ENCODE data around the gene THSD7B.

THSD7B gene

GRCh38 chr2:137233091-137233490 is 467.7 kb downstream of the THSD7B start:
- H2AK5ac ChIP-seq (ENCODE audit: low read length, severe bottlenecking), result peak overlapping the region; percentile 74
- H3K14ac ChIP-seq (ENCODE audit: low read length in 2 of 2), result no peak overlapping the region
- WGBS, result 72% methylated on average over 2 of the region's 3 CpGs
- no peaks in the 10 kb centered on the region for H3K27me3 ChIP-seq (ENCODE audit: control insufficient read depth in 1 of 2, insufficient read depth in 1 of 2, low read length in 2 of 2)
- H3K9me3 ChIP-seq (ENCODE audit: control insufficient read depth, low read length), result no peaks in the 10 kb centered on the region
- no peak overlapping the region for H2BK12ac ChIP-seq (ENCODE audit: low read length in 2 of 2)
- H3K4me2 ChIP-seq (ENCODE audit: low read length, poor library complexity, severe bottlenecking), result no peak overlapping the region
- no peak overlapping the region for H2BK15ac ChIP-seq (ENCODE audit: low read depth, poor library complexity, severe bottlenecking)
- H3K18ac ChIP-seq (ENCODE audit: low read depth in 1 of 2, low read length in 2 of 2), result no peak overlapping the region
- no peak overlapping the region for H3K23ac ChIP-seq (ENCODE audit: low read length in 2 of 2)
- H3K4ac ChIP-seq (ENCODE audit: low read depth in 1 of 2, low read length in 2 of 2), result no peak overlapping the region
- peaks cover 8% of the 10 kb centered on the region for H3K4me1 ChIP-seq (ENCODE audit: control insufficient read depth, insufficient read depth, low read depth, low read length)
- no peak overlapping the region for H2BK5ac ChIP-seq (ENCODE audit: low read depth, low read length, poor library complexity, severe bottlenecking)
- no peak for DNase-seq
- no peak overlapping the region for H2AFZ ChIP-seq (ENCODE audit: low read depth, low read length)
- no peak overlapping the region for H2BK120ac ChIP-seq (ENCODE audit: low read depth, low read length)
- H3K27ac ChIP-seq (ENCODE audit: low read length, poor library complexity, severe bottlenecking), result no peak overlapping the region
- H3K4me3 ChIP-seq (ENCODE audit: insufficient read depth in 1 of 2, low read depth in 1 of 2, low read length in 2 of 2), result no peak overlapping the region
- no peak overlapping the region for H3K9ac ChIP-seq (ENCODE audit: low read length)
- H4K91ac ChIP-seq (ENCODE audit: low read length), result no peak overlapping the region
- H4K8ac ChIP-seq (ENCODE audit: low read length), result no peak overlapping the region
- no peaks in the 10 kb centered on the region for H3K79me1 ChIP-seq (replicated peaks; ENCODE audit: low read length, poor library complexity, severe bottlenecking)
- no peaks in the 10 kb centered on the region for H3K36me3 ChIP-seq (ENCODE audit: control insufficient read depth in 1 of 2, insufficient read depth in 2 of 2, low read depth in 1 of 2, low read length in 2 of 2)

- Histone ChIP-seq H3K9me3 (ENCODE audit: control insufficient read depth, low read length) (no peaks in the 10 kb centered on the region), H3K4me2 (ENCODE audit: low read length, poor library complexity, severe bottlenecking) (no peak overlapping the region), H3K18ac (ENCODE audit: low read depth in 1 of 2, low read length in 2 of 2) (no peak overlapping the region), H2BK12ac (ENCODE audit: low read length in 2 of 2) (no peak overlapping the region), H2AK5ac (ENCODE audit: low read length, severe bottlenecking) (no peak overlapping the region), H4K8ac (ENCODE audit: low read length) (no peak overlapping the region), H3K36me3 (ENCODE audit: control insufficient read depth in 1 of 2, insufficient read depth in 2 of 2, low read depth in 1 of 2, low read length in 2 of 2) (no peaks in the 10 kb centered on the region), H2BK15ac (ENCODE audit: low read depth, poor library complexity, severe bottlenecking) (no peak overlapping the region), H3K27ac (ENCODE audit: low read length, poor library complexity, severe bottlenecking) (peak overlapping the region; percentile 85), H3K79me1 (replicated peaks; ENCODE audit: low read length, poor library complexity, severe bottlenecking) (no peaks in the 10 kb centered on the region), H3K23ac (ENCODE audit: low read length in 2 of 2) (no peak overlapping the region), H2BK120ac (ENCODE audit: low read depth, low read length) (no peak overlapping the region), H3K27me3 (ENCODE audit: control insufficient read depth in 1 of 2, insufficient read depth in 1 of 2, low read length in 2 of 2) (no peaks in the 10 kb centered on the region), H3K4me1 (ENCODE audit: control insufficient read depth, insufficient read depth, low read depth, low read length) (peaks cover 4% of the 10 kb centered on the region), H3K9ac (ENCODE audit: low read length) (peak overlapping the region; percentile 44), H3K4me3 (ENCODE audit: insufficient read depth in 1 of 2, low read depth in 1 of 2, low read length in 2 of 2) (no peak overlapping the region), H2BK5ac (ENCODE audit: low read depth, low read length, poor library complexity, severe bottlenecking) (peak overlapping the region; percentile 66), H4K91ac (ENCODE audit: low read length) (no peak overlapping the region), H3K4ac (ENCODE audit: low read depth in 1 of 2, low read length in 2 of 2) (no peak overlapping the region), H3K14ac (ENCODE audit: low read length in 2 of 2) (no peak overlapping the region), H2AFZ (ENCODE audit: low read depth, low read length) (no peak overlapping the region)
- DNase-seq, result no peak
- WGBS, result 77% methylated on average over 3 of the region's 4 CpGs
These were observed 471.7 kb downstream of the THSD7B start for GRCh38 chr2:137237055-137237454.

GRCh38 chr2:137238065-137238464 is 472.7 kb downstream of the THSD7B start:
- no peak overlapping the region for H3K4me3 ChIP-seq (ENCODE audit: insufficient read depth in 1 of 2, low read depth in 1 of 2, low read length in 2 of 2)
- no peak overlapping the region for H2BK12ac ChIP-seq (ENCODE audit: low read length in 2 of 2)
- H3K36me3 ChIP-seq (ENCODE audit: control insufficient read depth in 1 of 2, insufficient read depth in 2 of 2, low read depth in 1 of 2, low read length in 2 of 2), result no peaks in the 10 kb centered on the region
- no peak overlapping the region for H2BK5ac ChIP-seq (ENCODE audit: low read depth, low read length, poor library complexity, severe bottlenecking)
- no peak for DNase-seq
- no peak overlapping the region for H2AFZ ChIP-seq (ENCODE audit: low read depth, low read length)
- H4K8ac ChIP-seq (ENCODE audit: low read length), result no peak overlapping the region
- no peaks in the 10 kb centered on the region for H3K79me1 ChIP-seq (replicated peaks; ENCODE audit: low read length, poor library complexity, severe bottlenecking)
- H3K4ac ChIP-seq (ENCODE audit: low read depth in 1 of 2, low read length in 2 of 2), result no peak overlapping the region
- no peak overlapping the region for H3K4me2 ChIP-seq (ENCODE audit: low read length, poor library complexity, severe bottlenecking)
- no peak overlapping the region for H2BK15ac ChIP-seq (ENCODE audit: low read depth, poor library complexity, severe bottlenecking)
- no peak overlapping the region for H2BK120ac ChIP-seq (ENCODE audit: low read depth, low read length)
- WGBS, result 89% methylated on average over 3 of the region's 3 CpGs
- H3K23ac ChIP-seq (ENCODE audit: low read length in 2 of 2), result no peak overlapping the region
- peak overlapping the region; percentile 95 for H2AK5ac ChIP-seq (ENCODE audit: low read length, severe bottlenecking)
- H3K27ac ChIP-seq (ENCODE audit: low read length, poor library complexity, severe bottlenecking), result no peak overlapping the region
- no peak overlapping the region for H3K9ac ChIP-seq (ENCODE audit: low read length)
- H3K27me3 ChIP-seq (ENCODE audit: control insufficient read depth in 1 of 2, insufficient read depth in 1 of 2, low read length in 2 of 2), result no peaks in the 10 kb centered on the region
- no peaks in the 10 kb centered on the region for H3K9me3 ChIP-seq (ENCODE audit: control insufficient read depth, low read length)
- H4K91ac ChIP-seq (ENCODE audit: low read length), result no peak overlapping the region
- H3K14ac ChIP-seq (ENCODE audit: low read length in 2 of 2), result no peak overlapping the region
- H3K18ac ChIP-seq (ENCODE audit: low read depth in 1 of 2, low read length in 2 of 2), result no peak overlapping the region
- peaks cover 3% of the 10 kb centered on the region for H3K4me1 ChIP-seq (ENCODE audit: control insufficient read depth, insufficient read depth, low read depth, low read length)

GRCh38 chr2:137249463-137250130 is 484.3 kb downstream of the THSD7B start:
- 85% methylated on average over 1 of the region's 4 CpGs for WGBS
- Histone ChIP-seq H3K4me1 (ENCODE audit: control insufficient read depth, insufficient read depth, low read depth, low read length) (peaks cover 3% of the 10 kb centered on the region), H2BK12ac (ENCODE audit: low read length in 2 of 2) (no peak overlapping the region)

More at GRCh38 chr2:137249463-137250130, 484.3 kb downstream of the THSD7B start:
- no peak overlapping the region for H4K8ac ChIP-seq (ENCODE audit: low read length)
- no peak overlapping the region for H3K4me3 ChIP-seq (ENCODE audit: insufficient read depth in 1 of 2, low read depth in 1 of 2, low read length in 2 of 2)
- no peak overlapping the region for H2AK5ac ChIP-seq (ENCODE audit: low read length, severe bottlenecking)
- H4K91ac ChIP-seq (ENCODE audit: low read length), result no peak overlapping the region
- no peak for DNase-seq
- H3K4ac ChIP-seq (ENCODE audit: low read depth in 1 of 2, low read length in 2 of 2), result no peak overlapping the region
- no peak overlapping the region for H3K4me2 ChIP-seq (ENCODE audit: low read length, poor library complexity, severe bottlenecking)
- no peaks in the 10 kb centered on the region for H3K9me3 ChIP-seq (ENCODE audit: control insufficient read depth, low read length)
- no peak overlapping the region for H2AFZ ChIP-seq (ENCODE audit: low read depth, low read length)
- no peaks in the 10 kb centered on the region for H3K79me1 ChIP-seq (replicated peaks; ENCODE audit: low read length, poor library complexity, severe bottlenecking)
- no peak overlapping the region for H2BK15ac ChIP-seq (ENCODE audit: low read depth, poor library complexity, severe bottlenecking)
- no peak overlapping the region for H2BK120ac ChIP-seq (ENCODE audit: low read depth, low read length)
- H3K27me3 ChIP-seq (ENCODE audit: control insufficient read depth in 1 of 2, insufficient read depth in 1 of 2, low read length in 2 of 2), result no peaks in the 10 kb centered on the region
- no peak overlapping the region for H3K18ac ChIP-seq (ENCODE audit: low read depth in 1 of 2, low read length in 2 of 2)
- no peak overlapping the region for H2BK5ac ChIP-seq (ENCODE audit: low read depth, low read length, poor library complexity, severe bottlenecking)
- H3K23ac ChIP-seq (ENCODE audit: low read length in 2 of 2), result no peak overlapping the region
- no peak overlapping the region for H3K9ac ChIP-seq (ENCODE audit: low read length)
- no peak overlapping the region for H3K14ac ChIP-seq (ENCODE audit: low read length in 2 of 2)
- H3K27ac ChIP-seq (ENCODE audit: low read length, poor library complexity, severe bottlenecking), result no peak overlapping the region
- no peaks in the 10 kb centered on the region for H3K36me3 ChIP-seq (ENCODE audit: control insufficient read depth in 1 of 2, insufficient read depth in 2 of 2, low read depth in 1 of 2, low read length in 2 of 2)

All from mesenchymal stem cell (in vitro differentiated cells and primary cell).